Esophagus muscularis mucosa (tissue), 4 donors: Measurements from ENCODE around the gene PIP4K2A. TPM values are rescaled to one million over a fixed set of nuclear protein-coding genes. Genes with fewer than 3 reads are reported as not detected.

Experiments
- DNase-seq: peaks from one replicate; pipeline ENCODE4 v3.0.0-alpha.2; 2017; ENCODE audit errors: extremely low spot score
- H3K27ac ChIP-seq, 4 donors: fragments of 200-600 bp; sonication (generic); replicated peaks in 1 of 4; 1 replicate in 3 of 4; 2 replicates in 1 of 4; pipeline ENCODE4 v1.5.1; 2016 to 2019; ENCODE audit warnings: mild to moderate bottlenecking in 1 of 4
- H3K27me3 ChIP-seq, 4 donors: fragments of 200-600 bp; sonication (generic); one replicate each; pipeline versions ENCODE4 v1.5.1 to v1.6.0; 2016 to 2019
- H3K36me3 ChIP-seq, 4 donors: fragments of 200-600 bp; sonication (generic); one replicate each; pipeline ENCODE4 v1.5.1; 2016 to 2019
- H3K4me1 ChIP-seq, 4 donors: fragments of 200-600 bp; sonication (generic); one replicate each; pipeline ENCODE4 v1.5.1; 2016 to 2019
- H3K4me3 ChIP-seq, 4 donors: fragments of 200-600 bp; sonication (generic); 1 replicate in 2 of 4; 2 replicates in 2 of 4; pipeline ENCODE4 v1.5.1; 2016 to 2019; ENCODE audit warnings: mild to moderate bottlenecking in 4 of 4, moderate library complexity in 1 of 4
- H3K9me3 ChIP-seq, 4 donors: fragments of 200-600 bp; sonication (generic); 1 replicate in 3 of 4; 2 replicates in 1 of 4; pipeline ENCODE4 v1.5.1; 2016 to 2019
- EP300 ChIP-seq: sonication (generic); formaldehyde crosslinking; IDR thresholded peaks from one replicate; pipeline ENCODE4 v1.6.1; 2017; ENCODE audit warnings: antibody characterized with exemption
- POLR2A ChIP-seq: fragments of 450-650 bp; IDR thresholded peaks from one replicate; pipeline ENCODE4 v1.6.1; 2017; ENCODE audit warnings: antibody characterized with exemption, moderate library complexity, mild to moderate bottlenecking, low read depth
- POLR2AphosphoS5 ChIP-seq, 2 donors: sonication (generic); formaldehyde crosslinking; IDR thresholded peaks; one replicate each; pipeline ENCODE4 v1.6.1; 2017; ENCODE audit warnings: antibody characterized with exemption in 2 of 2
- WGBS: methylation state at CpG from one replicate; pipeline ENCODE4 v1.1.5; 2018; 5-methylcytosine and 5-hydroxymethylcytosine counted together
- intact Hi-C: fragments of 100-400 bp; cut with DNase I; formaldehyde crosslinking; loops from one replicate; pipeline ENCODE4 v1.15.1; 2023
- total RNA-seq, 4 donors: library from RNA; depleted of rRNA; stranded (reverse); fragments of >200 nt; gene quantifications; one replicate each; pipeline versions ENCODE4 v1.1.0 to v1.2.1, GENCODE V29; 2016
- TF ChIP-seq, protein P1 (sequence below), 3 experiments: fragments of 200-600 bp in 2 of 3; fragments of 450-650 bp in 1 of 3; sonication (generic) in 2 of 3; IDR thresholded peaks; one replicate each; pipeline ENCODE4 v1.5.1; 2017 to 2019; ENCODE audit warnings: antibody characterized with exemption in 3 of 3, mild to moderate bottlenecking in 2 of 3, moderate library complexity in 1 of 3

Gene PIP4K2A
- total RNA-seq, 4 donors from 2014 or later, result 26.2 to 34.3 (median 32.5) TPM

DNA sequence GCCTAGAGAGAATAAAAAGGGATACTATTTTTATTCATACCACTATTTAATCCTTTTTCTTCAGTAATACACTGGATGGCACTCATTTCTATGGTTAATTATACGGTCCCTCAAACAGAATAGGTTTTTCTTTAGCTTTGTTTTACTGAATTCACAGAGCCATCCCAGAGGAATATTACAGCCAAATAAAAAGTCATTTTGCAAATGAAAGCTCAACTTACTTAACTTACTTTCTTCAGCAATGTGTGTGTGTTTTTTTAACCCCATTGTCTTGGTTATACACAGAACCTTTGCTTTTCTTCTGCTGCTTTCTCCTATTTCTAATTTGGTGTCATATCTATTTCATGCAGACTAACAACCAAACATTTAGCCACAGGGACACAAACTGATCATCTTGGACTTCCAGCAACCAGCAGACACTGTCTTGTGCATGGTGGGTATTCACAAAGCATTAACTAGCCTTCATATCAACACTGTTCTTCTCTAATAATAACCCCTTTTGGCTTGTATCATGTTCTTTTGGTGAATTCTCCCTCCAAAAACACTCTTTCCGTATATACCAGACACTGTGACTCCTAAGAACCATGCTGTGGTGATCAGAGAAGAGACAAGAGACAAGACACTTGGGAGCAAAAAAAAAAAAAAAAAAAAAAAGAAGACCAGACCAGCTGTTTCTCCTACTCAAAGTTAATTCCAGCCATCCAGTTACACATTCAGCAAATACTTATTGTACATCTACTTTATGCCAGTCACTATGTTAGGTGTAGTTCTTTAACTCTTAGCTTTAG, 40.4 kb downstream of the PIP4K2A start:
- Histone ChIP-seq H3K27ac (no peak overlapping the region), H3K4me1 (peaks cover 0 to 46% (median 23%) of the 10 kb centered on the region in 4 donors), H3K27me3 (no peaks in the 10 kb centered on the region), H3K36me3 (no peaks in the 10 kb centered on the region), H3K4me3 (no peak overlapping the region), H3K9me3 (no peaks in the 10 kb centered on the region)
- DNase-seq, result no peak
- TF ChIP-seq POLR2AphosphoS5 (IDR thresholded peaks at IDR 0.05) (no peak), EP300 (no peak), POLR2A (no peak)
- TF ChIP-seq, protein P1, sequence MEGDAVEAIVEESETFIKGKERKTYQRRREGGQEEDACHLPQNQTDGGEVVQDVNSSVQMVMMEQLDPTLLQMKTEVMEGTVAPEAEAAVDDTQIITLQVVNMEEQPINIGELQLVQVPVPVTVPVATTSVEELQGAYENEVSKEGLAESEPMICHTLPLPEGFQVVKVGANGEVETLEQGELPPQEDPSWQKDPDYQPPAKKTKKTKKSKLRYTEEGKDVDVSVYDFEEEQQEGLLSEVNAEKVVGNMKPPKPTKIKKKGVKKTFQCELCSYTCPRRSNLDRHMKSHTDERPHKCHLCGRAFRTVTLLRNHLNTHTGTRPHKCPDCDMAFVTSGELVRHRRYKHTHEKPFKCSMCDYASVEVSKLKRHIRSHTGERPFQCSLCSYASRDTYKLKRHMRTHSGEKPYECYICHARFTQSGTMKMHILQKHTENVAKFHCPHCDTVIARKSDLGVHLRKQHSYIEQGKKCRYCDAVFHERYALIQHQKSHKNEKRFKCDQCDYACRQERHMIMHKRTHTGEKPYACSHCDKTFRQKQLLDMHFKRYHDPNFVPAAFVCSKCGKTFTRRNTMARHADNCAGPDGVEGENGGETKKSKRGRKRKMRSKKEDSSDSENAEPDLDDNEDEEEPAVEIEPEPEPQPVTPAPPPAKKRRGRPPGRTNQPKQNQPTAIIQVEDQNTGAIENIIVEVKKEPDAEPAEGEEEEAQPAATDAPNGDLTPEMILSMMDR (IDR thresholded peaks at IDR 0.05), result no peak
- intact Hi-C loops, result no loop called here
- 78% methylated on average over 2 of the region's 2 CpGs for WGBS

DNA sequence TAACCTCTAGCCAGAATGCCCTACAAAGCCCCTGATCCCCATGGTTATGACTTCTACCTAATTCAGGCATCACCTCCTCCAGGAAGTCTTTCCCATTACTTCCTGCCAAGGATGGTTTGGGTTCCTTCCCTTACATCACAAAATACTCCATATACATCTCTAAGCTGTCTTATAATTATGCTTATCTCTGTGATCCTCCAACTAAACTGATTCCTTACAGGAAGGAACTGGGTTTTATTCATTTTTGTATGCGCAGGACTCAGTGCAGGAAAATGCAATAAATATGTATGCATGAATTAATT, 41.3 kb downstream of the PIP4K2A start:
- intact Hi-C loops, result no loop called here
- TF ChIP-seq EP300, result no peak
- no peak for TF ChIP-seq POLR2AphosphoS5 (IDR thresholded peaks at IDR 0.05)
- TF ChIP-seq, protein P1 (IDR thresholded peaks at IDR 0.05), result no peak
- no peak for TF ChIP-seq POLR2A
- H3K27ac ChIP-seq, result no peak overlapping the region
- no peak for DNase-seq
- H3K36me3 ChIP-seq, result no peaks in the 10 kb centered on the region
- 84% methylated on average over 1 of the region's 1 CpG for WGBS
- no peak overlapping the region for H3K4me3 ChIP-seq
- H3K4me1 ChIP-seq, result peaks cover 0 to 49% (median 23%) of the 10 kb centered on the region in 4 donors
- no peaks in the 10 kb centered on the region for H3K27me3 ChIP-seq
- H3K9me3 ChIP-seq, result no peaks in the 10 kb centered on the region

DNA sequence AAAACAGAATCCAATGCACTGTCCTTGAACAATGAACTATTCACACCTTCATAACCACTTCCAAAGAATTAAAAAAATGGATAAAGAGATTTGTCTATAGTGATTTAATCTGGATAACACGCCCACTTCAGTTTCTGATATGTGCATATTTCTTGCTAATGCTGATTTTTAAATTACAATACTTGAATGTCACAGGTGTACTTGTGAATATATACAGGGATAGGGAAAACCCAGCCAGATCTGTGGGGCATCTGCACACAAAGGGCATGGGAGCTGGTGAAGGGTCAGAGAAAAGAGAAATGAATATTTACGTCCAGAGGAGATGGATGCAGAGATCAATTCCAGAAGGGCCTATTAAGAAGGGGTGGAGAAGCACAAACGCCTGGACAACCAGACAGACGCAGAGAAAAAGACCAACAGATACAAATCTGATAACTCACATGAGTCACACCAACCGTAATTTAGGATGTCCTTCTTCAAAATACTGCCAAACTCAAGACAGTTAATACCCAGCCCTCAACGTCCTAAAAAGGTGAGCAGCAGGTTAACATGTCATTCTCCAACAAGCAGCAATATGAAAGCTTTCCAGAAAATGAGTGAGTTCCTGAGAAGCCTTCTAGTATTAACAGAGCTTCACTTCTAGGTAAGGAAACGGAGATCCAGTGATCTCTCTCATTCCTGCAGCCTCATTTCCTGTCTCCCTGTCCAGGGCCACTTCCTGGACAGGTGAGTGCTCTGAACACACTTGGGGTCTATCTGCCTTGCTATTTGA, 41.9 kb downstream of the PIP4K2A start:
- Histone ChIP-seq H3K4me3 (no peak overlapping the region), H3K36me3 (no peaks in the 10 kb centered on the region), H3K27me3 (no peaks in the 10 kb centered on the region), H3K9me3 (no peaks in the 10 kb centered on the region), H3K27ac (no peak overlapping the region), H3K4me1 (peaks cover 0 to 49% (median 23%) of the 10 kb centered on the region in 4 donors)
- 72% methylated on average over 7 of the region's 7 CpGs for WGBS
- no peak for TF ChIP-seq POLR2AphosphoS5 (IDR thresholded peaks at IDR 0.05)
- TF ChIP-seq EP300, result no peak
- TF ChIP-seq, protein P1 (IDR thresholded peaks at IDR 0.05), result no peak
- TF ChIP-seq POLR2A, result no peak
- intact Hi-C loops, result no loop called here
- no peak for DNase-seq

DNA sequence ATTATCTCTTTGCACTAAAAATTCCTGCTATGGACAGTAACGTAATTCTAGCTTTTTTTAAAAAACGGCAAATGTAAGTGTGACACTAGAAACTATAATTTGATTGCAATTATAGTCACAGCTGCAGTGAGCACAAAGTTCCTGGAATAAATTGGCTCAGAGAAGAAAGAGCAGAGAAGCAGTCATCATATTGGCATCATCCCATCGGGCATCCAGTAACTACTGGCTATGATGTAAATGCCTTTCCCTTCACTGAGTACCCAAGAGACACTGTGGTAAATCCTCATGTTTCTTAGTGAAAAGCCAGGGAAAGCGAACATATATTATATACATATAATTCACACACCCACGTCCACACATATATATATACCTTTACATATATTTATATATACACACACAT, 43.6 kb downstream of the PIP4K2A start:
- peaks cover 0 to 56% (median 25%) of the 10 kb centered on the region in 4 donors for H3K4me1 ChIP-seq
- TF ChIP-seq, protein P1 (IDR thresholded peaks at IDR 0.05), result no peak
- TF ChIP-seq POLR2AphosphoS5 (IDR thresholded peaks at IDR 0.05) (no peak), POLR2A (no peak), EP300 (no peak)

More for the DNA sequence above, 43.6 kb downstream of the PIP4K2A start:
- 75% methylated on average over 5 of the region's 5 CpGs for WGBS
- H3K9me3 ChIP-seq, result no peaks in the 10 kb centered on the region
- H3K27me3 ChIP-seq, result no peaks in the 10 kb centered on the region
- H3K27ac ChIP-seq, result no peak overlapping the region
- intact Hi-C loops, result no loop called here
- no peak for DNase-seq
- no peak overlapping the region for H3K4me3 ChIP-seq
- no peaks in the 10 kb centered on the region for H3K36me3 ChIP-seq
